Activated effector memory CD4-positive, alpha-beta T cell treated with Interleukin-2 at 50 U/mL for 16 hours (primary cell): ENCODE data around the gene CRTAP.
"Not testable (repeated sequence)": the region's sequence is repeated elsewhere in the genome, so short reads cannot be mapped to it uniquely, and the experiment has no call there.

Experiments
- DNase-seq: peaks from one replicate; pipeline ENCODE4 v3.0.0-alpha.2; 2020

CRTAP gene

DNA sequence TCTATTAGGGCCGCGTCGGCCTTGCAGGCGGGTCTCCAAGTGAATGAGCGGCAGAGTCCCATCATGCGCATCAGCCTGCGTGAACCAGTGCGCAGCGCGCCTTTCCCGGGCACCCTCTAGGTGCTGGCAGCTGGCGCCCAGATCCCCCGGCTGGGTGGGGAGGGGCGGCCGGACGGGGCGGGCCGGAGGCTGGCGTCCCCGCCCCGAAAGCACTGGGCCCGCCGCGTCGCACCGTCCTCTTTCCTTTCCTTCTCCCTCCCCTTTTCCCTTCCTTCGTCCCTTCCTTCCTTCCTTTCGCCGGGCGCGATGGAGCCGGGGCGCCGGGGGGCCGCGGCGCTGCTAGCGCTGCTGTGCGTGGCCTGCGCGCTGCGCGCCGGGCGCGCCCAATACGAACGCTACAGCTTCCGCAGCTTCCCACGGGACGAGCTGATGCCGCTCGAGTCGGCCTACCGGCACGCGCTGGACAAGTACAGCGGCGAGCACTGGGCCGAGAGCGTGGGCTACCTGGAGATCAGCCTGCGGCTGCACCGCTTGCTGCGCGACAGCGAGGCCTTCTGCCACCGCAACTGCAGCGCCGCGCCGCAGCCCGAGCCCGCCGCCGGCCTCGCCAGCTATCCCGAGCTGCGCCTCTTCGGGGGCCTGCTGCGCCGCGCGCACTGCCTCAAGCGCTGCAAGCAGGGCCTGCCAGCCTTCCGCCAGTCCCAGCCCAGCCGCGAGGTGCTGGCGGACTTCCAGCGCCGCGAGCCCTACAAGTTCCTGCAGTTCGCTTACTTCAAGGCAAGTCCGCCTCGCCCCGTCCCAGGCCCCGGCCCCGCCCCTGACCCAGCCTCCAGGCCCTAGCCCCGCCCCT lies at the start of gene CRTAP:
TSS of gene CRTAP (plus strand) at position 243 of the 850 bp plus-strand sequence. CDS start at position 307, 64 bp downstream.
- DNase-seq = peak; percentile 87

DNA sequence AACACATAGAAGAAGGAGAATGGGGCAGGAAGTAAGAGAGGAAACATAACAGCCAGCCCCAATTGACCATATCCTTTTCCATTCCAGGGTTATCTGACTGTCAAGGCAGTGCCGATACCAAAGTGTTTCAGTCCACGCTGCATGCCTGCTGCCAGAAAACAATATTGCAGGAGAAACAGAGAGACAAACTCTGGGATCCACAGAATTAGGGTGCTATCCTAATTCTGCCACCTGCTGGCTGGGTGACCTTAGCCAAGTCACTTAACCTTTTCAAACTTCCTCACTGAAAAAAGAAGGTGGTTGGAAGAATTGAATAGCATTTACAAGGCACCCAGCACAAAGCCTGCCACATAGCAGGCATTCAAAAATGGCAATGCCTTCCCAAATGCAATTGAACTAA lies 48.9 kb upstream of the CRTAP start:
- no peak for DNase-seq

DNA sequence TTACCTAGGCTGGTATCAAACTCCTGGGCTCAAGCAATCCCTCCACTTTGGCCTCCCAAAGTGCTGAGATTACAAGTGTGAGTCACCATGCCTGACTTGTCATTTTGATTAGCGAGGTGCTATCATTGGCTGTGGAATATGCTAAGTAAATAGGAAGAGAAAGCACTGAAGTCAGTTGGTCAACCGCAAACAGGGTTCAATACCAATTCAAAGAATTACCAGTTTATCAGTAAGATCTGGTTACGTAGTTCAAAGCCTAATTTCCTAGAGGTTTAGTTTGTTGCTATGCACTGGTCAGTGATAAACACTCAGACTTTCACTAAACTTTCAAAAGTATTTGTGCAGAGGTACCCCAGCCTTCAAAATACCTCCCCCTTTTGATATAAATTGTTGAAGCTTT lies 46.3 kb upstream of the CRTAP start:
- no peak for DNase-seq

DNA sequence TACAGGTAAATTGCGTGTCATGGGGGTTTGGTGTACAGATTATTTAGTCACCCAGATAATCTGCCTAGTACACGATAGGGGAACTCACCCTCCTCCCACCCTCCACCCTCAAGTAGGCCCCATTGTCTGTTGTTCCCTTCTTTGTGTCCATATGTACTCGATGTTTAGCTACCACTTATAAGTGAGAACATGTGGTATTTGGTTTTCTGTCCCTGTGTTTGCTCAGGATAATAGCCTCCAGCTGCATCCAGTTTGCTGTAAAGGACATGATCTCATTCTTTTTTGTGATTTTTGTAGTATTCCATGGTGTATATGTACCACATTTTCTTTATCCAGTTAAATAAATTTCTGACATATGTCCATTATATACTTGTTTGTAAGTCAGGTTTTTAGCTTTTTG lies 44.0 kb upstream of the CRTAP start:
- DNase-seq = not testable (repeated sequence)

DNA sequence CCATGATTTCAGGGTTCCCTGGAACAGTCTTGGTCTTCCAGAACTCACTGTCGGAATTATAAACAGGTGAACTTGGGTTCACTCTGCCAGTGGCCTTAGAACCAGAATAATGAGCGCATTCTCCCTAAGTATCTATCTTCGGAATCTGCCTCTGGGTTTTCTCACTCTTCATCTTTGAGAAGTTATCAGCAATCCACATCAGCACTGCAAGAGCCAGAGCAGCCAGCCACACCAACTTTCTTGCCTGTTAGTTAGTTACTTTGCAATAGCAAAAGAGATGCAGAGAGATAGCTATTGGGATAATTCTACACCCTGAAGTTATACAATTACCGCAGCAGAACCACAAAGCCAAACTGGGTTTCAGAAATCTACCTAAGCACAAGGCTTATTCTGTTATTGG lies 42.6 kb upstream of the CRTAP start:
- DNase-seq = no peak

DNA sequence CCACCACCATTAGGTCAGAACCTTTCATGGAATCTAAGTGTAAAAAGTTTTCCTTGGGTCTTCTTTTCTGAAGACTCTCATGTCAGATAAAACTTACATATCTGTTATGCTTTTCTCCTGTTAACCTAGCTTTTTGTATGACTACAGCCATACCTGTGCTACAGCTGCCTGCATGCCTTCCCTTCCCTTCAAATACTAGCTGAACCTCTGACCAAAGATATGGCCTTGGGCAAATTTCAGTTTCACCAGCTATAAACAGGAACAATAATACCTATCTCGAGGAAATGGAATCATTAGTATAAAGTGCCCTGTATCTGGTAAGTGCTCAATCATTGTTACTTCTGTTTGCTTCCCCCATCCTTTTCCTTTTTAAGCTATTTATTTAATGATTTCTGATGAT lies 41.9 kb upstream of the CRTAP start:
- DNase-seq = no peak

DNA sequence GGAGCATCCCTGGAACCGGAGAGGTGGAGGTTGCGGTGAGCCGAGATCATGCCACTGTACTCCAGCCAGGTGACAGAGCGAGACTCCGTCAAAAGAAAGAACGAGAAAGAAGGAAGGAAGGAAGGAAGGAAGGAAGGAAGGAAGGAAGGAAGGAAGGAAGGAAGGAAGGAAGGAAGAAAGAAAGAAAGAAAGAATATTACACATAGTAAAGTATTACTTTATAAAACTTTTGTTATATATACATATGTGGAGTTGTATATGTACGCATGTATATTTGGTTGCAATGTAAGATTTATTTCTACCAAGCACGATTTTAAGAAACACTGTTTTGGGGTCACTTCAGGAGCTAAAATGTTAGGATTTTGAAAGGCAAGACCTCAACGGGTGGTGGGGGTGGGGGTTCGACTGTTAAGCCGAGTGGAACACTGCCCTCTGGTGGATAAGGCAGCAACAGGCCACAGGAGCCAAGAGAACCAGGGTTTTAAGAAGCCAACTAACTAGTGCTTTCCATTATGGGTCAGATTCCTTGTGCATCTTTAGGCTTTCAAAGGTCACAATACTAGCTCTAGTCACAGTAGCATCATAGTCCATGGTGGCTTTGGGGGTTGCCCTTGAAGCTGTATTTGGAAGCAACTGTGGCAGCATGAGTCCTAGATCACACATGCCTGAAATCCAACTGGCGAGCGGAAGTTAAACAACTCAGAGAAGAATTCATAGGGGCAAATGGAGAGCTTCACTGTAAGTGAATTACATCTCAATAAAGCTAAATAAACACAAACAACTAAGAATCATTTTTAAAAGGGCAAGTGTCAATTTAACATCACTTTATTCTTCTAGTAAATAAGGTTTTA lies 39.4 kb upstream of the CRTAP start:
- peak; percentile 56 for DNase-seq

DNA sequence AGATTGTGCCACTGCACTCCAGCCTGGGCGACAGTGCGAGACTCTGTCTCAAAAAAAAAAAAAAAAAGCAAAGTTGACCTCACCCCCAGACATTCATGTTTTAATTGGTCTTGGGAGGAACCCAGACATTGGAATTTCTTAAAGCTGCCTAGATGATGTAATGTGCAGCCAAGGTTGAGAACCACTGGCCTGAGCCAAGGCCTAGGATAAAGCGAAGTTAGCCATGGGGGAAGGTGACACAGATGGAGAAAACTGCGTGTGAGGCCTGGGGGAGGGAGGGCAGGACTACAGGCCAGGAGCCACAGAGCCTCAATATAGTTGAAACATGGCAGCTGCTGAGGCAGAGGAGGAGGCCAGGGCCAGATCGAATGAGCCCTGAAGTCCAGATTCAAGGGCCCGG lies 37.8 kb upstream of the CRTAP start:
- DNase-seq = no peak

DNA sequence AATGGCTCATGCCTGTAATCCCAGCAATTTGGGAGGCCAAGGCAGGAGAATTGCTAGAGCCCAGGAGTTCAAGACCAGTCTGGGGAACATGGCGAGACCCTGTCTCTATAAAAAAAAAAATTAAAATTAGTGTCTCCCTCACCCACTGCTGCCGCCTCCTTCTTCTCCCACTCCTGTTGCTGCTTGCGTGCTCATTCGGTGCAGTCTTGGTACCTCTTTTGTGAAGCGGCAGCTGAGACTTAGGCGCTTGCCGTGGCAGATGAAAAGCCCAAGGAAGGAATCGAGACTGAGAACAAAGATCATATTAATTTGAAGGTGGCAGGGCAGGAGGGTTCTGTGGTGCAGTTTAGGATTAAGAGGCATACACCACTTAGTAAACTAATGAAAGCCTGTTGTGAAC lies 36.9 kb upstream of the CRTAP start:
- no peak for DNase-seq

DNA sequence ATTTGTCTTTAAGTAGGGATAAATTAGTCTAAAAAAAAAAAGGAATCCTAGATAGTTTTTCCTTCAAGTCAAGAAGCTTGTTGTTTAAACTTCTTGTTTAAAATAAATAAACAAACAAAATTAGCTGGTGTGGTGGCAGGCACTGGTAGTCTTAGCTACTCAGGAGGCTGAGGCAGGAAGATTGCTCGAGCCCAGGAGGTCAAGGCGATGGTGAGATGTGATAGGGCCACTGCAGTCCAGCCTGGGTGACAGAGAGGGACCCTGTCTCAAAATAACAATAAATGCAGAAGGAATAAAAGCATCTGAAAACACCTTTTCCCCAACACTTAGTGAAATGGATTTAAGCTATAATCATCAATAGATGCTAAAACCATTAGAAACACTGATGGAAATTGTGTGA lies 35.8 kb upstream of the CRTAP start:
- DNase-seq = no peak

DNA sequence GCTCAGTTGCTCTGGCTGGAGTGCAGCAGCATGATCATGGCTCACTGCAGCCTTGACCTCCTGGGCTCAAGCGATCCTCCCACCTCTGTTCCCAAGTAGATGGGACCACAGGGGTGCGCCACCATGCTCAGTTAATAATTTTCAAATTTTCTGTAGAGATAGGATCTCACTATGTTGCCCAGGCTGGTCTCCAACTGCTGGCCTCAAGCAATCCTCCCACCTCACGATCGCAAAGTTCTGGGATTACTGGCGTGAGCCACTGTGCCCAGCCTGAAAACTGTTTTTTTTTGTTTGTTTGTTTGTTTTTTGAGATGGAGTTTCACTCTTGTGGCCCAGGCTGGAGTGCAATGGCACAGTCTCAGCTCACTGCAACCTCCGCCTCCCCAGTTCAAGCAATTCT lies 34.0 kb upstream of the CRTAP start:
- DNase-seq = not testable (repeated sequence)

DNA sequence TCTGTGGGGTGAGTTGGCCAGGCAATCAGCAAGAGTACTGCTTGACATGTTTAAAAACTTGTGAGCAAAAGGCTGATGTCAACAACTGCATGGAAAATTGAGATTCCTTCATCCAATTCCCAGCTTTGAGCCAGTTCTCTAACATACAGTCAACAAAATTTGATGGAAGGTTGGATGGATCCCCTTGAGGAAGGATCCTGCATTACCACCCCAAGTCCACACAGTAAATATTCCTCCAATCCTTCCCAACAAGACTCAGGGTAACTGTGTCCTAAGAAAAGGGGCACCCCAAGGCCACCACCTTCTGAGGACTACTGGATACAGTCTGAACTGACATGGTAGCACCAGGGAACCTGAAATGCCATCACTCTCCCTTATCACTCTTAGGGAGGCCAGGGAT lies 32.0 kb upstream of the CRTAP start:
- no peak for DNase-seq

DNA sequence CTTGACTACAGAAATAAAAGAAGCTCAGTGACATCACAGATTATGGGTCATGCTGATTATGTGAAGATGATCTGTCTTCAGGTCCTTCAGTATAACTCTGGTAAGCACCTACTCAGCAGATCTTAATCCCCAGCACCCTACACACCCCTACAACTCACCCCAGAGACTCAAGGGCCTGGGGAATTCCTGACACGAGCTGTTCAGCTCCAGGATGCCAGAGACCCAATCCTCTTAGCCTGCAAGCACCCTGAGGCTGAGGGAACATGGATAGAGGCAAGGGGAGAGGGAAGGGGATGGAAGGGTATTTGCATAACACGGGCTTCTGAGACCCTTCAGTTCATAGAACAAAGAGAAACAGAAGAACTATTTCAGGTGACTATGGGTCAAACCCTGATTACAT lies 29.9 kb upstream of the CRTAP start:
- DNase-seq = no peak

DNA sequence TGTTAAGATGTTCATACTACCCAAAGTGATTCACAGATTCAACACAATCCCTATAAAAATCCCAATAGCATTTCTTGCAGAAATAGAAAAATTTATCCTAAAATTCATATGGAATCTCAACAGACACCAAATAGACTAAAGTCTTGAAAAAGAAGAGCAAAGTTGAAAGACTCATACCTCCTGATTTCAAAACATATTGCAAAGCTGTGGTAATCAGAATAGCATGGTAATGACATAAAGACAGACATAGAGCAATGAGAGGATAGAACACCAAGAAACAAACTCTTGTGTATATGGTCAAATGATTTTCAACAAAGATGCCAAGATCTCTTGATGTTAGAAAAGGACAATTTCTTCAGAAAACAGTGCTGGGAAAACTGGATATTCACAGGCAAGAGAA lies 25.1 kb upstream of the CRTAP start:
- no peak for DNase-seq

DNA sequence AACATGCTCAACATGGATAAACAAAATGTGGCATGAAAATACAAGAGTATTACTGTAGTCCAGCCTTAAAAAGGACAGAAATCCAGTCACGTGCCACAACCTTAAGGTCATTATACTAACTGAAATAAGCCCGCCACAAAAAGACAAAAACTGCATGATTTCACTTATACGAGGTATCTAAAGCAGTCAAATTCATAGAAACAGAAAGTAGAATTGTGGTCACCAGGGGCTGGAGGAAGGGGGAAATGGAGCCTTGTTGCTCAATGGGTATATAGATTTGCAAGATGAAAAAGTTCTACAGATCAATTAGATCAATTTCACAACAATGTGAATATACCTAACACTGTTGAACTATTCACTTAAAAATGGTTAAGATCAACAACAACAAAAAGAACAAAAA lies 24.3 kb upstream of the CRTAP start:
- no peak for DNase-seq

DNA sequence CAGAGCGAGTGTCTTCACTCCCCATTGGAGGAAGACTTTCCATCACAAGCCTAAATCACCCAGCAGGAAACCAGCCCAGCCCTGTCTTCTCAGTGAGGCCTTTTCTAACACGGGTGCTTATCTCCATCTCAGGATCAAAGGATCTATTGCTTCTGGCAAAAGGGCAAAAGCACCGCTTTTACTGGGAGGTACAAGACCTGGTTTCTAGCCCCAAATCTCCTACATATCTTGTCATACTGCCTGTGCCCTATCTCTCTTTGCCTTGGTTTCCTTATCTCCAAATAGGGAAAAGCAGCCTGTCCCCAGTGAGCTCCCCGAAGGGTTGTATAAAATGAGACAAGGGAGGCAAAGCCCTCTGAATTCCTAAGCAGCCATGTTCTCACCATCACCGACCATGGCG lies 22.1 kb upstream of the CRTAP start:
- DNase-seq = no peak

DNA sequence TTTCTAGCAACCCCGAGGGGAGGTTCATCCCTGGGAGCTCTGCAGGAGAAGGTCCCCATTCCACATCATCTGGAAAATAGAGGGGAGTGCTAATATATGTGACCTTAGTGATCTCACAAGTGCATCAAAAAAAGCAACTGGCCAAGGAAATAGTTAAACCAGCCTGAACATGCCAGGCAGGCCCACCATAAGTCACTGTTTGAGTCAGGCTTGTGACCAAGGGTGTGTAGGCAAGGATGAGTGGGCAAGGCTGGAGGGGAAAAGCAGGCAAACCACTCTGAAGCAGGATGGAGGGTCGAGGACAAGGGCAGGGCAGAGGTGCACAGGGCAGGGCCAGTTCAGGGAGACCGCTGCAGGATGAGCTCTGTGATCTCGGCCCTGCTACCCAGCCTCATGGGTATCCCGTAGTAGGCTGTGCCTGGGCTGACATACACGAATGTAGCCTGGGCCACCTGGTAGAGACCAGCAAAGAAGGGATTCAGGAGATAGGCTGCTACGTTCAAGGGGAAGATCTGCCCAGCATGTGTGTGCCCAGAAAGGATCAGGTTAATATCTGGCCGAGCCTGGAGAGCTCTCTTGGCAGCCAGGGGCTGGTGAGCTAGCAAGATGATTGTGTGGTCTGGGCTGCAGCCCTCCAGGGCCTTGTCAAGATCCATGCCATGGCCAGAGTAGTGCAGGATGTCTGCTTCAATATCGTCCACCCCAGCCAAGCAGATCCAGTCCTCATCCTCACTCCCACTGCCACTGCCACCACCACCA lies 21.1 kb upstream of the CRTAP start:
- no peak for DNase-seq

DNA sequence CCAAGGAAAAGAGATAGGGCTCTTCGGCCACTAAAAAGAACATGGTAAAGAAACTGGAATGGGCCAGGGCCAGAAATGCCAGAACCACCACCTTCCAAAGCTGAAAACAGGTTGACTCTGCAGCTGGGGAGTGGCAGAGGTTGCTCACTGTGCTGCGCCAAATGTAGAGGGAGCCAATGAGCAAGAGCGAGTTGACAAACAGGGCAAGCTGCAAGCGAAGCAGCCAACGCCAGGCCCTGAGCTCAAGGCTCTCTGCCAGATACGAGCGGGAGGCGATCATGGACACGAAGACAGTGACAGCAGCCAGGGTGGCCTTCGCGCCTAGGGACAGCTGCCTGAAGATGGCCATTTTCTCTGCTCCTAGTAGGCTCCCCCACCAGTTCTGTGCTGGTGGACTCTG lies 20.0 kb upstream of the CRTAP start:
- no peak for DNase-seq

DNA sequence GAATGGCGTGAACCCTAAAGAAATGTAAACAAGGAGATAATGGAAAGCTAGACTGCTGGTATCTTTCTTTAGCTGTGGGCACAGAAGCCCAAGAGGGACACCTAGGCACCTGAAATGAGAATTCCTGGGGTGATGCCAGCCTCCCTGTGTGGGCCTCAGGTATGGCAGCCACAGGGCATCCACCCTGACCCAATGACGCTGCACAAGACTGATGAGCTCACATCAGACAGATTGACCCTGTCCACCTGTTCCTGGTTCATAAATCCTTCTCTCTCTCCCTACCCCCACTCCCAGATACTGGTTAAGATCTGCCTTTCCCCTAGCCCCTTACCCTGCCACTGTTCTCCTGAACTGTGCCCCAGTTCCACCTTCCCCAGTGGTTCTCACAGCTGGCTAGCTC lies 18.4 kb upstream of the CRTAP start:
- DNase-seq = no peak

DNA sequence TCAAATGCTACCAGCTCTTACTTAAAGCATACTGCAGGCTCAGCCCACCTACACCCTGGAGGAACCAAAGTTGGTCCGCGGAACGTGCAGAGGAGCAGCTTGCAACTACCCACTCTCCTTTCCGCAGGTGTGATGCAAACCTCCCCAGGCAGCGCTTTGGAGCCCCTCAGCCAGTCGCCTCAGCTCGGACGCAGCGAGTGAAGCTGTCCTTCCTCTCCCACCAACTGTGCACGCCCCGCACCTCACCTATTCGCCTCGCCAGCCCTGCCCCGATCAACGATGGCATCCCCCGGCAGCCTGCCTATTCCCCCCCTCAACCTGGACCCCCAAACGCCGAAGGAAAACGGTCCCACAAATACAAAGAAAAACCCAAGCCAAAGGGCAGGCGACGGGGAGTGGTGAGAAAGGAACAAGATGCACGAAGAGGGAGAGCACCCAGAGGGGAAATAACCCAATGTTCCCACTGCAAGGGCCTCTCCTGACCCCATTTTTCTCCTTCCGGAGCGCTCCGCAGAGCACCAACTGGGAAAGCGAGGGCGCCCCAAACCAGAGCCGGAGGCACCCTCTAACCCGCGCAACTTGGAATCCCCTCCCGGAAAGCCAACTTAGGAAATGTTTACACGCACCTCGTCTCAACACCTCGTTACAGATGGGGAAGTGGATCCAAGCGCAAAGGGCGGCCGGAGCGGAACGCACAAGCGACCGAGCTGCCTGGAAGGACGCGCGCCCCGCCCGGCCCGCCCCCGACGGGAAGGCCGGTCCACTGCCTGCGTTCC lies 17.5 kb upstream of the CRTAP start:
- DNase-seq = peak; percentile 40

DNA sequence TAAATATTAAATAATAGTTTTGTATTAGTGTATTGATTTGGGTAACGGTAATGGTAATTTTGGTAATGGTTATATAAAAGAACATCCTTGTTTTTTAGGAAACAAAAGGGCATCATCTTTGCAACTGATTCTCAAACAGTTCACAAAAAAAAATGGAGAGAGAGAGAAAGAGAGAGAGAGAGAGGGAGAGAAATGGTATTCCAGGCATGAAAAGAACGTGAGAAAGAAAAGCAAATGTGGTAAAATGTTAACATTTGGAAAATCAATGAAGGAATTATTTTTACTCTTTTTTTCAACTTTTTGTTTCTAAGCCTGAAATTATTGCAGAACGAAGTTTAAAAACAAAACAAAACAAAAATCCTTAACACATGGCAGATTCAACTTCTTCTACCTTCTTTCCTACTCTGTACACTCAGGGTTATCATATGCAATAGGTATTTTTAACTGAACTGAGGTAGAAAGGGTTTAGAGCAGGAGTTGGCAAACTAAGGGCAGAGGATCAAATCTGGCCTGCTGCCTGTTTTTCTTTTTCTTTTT lies 14.6 kb upstream of the CRTAP start:
- no peak for DNase-seq

DNA sequence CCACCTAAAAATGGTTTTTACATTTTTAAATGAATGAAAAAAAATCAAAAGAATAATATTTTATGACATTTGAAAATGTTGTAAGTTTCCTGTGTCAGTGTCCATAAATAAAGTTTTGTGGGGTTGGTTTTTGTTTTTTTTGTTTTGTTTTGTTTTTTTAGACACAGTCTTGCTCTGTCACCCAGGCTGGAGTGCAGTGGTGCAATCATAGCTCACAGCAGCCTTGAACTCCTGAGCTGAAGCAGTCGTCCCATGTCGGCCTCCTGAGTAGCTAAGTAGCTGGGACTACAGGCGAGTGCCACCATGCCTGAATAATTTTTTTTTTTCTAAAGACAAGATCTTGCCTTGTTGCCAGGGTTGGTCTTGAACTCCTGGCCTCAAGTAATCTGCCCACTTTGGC lies 14.1 kb upstream of the CRTAP start:
- DNase-seq = no peak
